ENCODE data around the gene GRIK1.

Gene GRIK1

GRCh38 chr21:29667651-29668050 is 272.1 kb downstream of the GRIK1 start:
- Mint-ChIP-seq H3K27me3 (ENCODE audit: low read depth) (no peaks in the 10 kb centered on the region), H3K9me3 (no peaks in the 10 kb centered on the region), H3K4me1 (no peaks in the 10 kb centered on the region), H3K27ac (no peak overlapping the region), H3K4me3 (no peak overlapping the region), H3K36me3 (ENCODE audit: low read depth) (no peaks in the 10 kb centered on the region)
- TF ChIP-seq CTCF (IDR thresholded peaks at IDR 0.05; ENCODE audit: unreplicated experiment in 3 of 3) = no peak

- no peak for TF ChIP-seq CTCF (IDR thresholded peaks at IDR 0.05; ENCODE audit: unreplicated experiment in 3 of 3)
- H3K27ac Mint-ChIP-seq = no peak overlapping the region
- no peaks in the 10 kb centered on the region for H3K4me1 Mint-ChIP-seq
- H3K36me3 Mint-ChIP-seq (ENCODE audit: low read depth) = peaks cover 9% of the 10 kb centered on the region
- no peaks in the 10 kb centered on the region for H3K27me3 Mint-ChIP-seq (ENCODE audit: low read depth)
- no peak overlapping the region for H3K4me3 Mint-ChIP-seq
- H3K9me3 Mint-ChIP-seq = peaks cover 2% of the 10 kb centered on the region
Measured at GRCh38 chr21:29664615-29665014, 275.2 kb downstream of the GRIK1 start.

- Mint-ChIP-seq H3K27me3 (ENCODE audit: low read depth) (no peaks in the 10 kb centered on the region), H3K36me3 (ENCODE audit: low read depth) (peaks cover 9% of the 10 kb centered on the region), H3K9me3 (peaks cover 2% of the 10 kb centered on the region), H3K27ac (no peak overlapping the region), H3K4me3 (no peak overlapping the region), H3K4me1 (peaks cover 1% of the 10 kb centered on the region)
- TF ChIP-seq CTCF (IDR thresholded peaks at IDR 0.05; ENCODE audit: unreplicated experiment in 3 of 3) = no peak
Measured at GRCh38 chr21:29661672-29662442, 277.9 kb downstream of the GRIK1 start.

GRCh38 chr21:29660047-29660720 is 279.6 kb downstream of the GRIK1 start:
- no peak for TF ChIP-seq CTCF (IDR thresholded peaks at IDR 0.05; ENCODE audit: unreplicated experiment in 3 of 3)
- no peaks in the 10 kb centered on the region for H3K27me3 Mint-ChIP-seq (ENCODE audit: low read depth)

GRCh38 chr21:29658934-29659203 is 280.9 kb downstream of the GRIK1 start:
- TF ChIP-seq CTCF (IDR thresholded peaks at IDR 0.05; ENCODE audit: unreplicated experiment in 3 of 3) = no peak
- H3K27ac Mint-ChIP-seq = no peak overlapping the region
- H3K4me3 Mint-ChIP-seq = no peak overlapping the region
- no peaks in the 10 kb centered on the region for H3K27me3 Mint-ChIP-seq (ENCODE audit: low read depth)
- H3K4me1 Mint-ChIP-seq = peaks cover 10% of the 10 kb centered on the region
- H3K36me3 Mint-ChIP-seq (ENCODE audit: low read depth) = peaks cover 12% of the 10 kb centered on the region
- peaks cover 2% of the 10 kb centered on the region for H3K9me3 Mint-ChIP-seq

More at GRCh38 chr21:29660047-29660720, 279.6 kb downstream of the GRIK1 start:
- Mint-ChIP-seq H3K36me3 (ENCODE audit: low read depth) (peaks cover 9% of the 10 kb centered on the region), H3K9me3 (peaks cover 2% of the 10 kb centered on the region), H3K27ac (no peak overlapping the region), H3K4me1 (peaks cover 10% of the 10 kb centered on the region), H3K4me3 (no peak overlapping the region)

Measured in nephron (organoid).